Effector memory CD4-positive, alpha-beta T cell (primary cell): Measurements from ENCODE around the gene IP6K2.
"Not testable (repeated sequence)": the region's sequence is repeated elsewhere in the genome, so short reads cannot be mapped to it uniquely, and the experiment has no call there.

ENCODE experiments used
- DNase-seq, 3 donors: peaks; one replicate each; pipeline ENCODE4 v3.0.0-alpha.2; 2020
- H3K27ac ChIP-seq: 2 replicates; pipeline ENCODE4 v1.7.0; 2013; ENCODE audit warnings: mild to moderate bottlenecking, low read length, moderate library complexity; ENCODE audit not compliant: insufficient read depth, poor library complexity, severe bottlenecking
- H3K27me3 ChIP-seq: replicated peaks from 2 replicates; pipeline ENCODE4 v1.7.0; 2013; ENCODE audit warnings: mild to moderate bottlenecking, low read length; ENCODE audit not compliant: insufficient read depth, control insufficient read depth, poor library complexity, severe bottlenecking
- H3K36me3 ChIP-seq: 2 replicates; pipeline ENCODE4 v1.7.0; 2013; ENCODE audit warnings: mild to moderate bottlenecking, low read length, moderate library complexity; ENCODE audit not compliant: control insufficient read depth, insufficient read depth
- H3K4me1 ChIP-seq: 2 replicates; pipeline ENCODE4 v1.7.0; 2013; ENCODE audit warnings: low read length, mild to moderate bottlenecking; ENCODE audit not compliant: control insufficient read depth, insufficient read depth, poor library complexity, severe bottlenecking
- H3K4me3 ChIP-seq: 2 replicates; pipeline ENCODE4 v1.7.0; 2013; ENCODE audit warnings: low read length, low read depth, mild to moderate bottlenecking; ENCODE audit not compliant: insufficient read depth, poor library complexity, severe bottlenecking
- H3K9me3 ChIP-seq: 2 replicates; pipeline ENCODE4 v1.7.0; 2013; ENCODE audit warnings: mild to moderate bottlenecking, low read length, moderate library complexity; ENCODE audit not compliant: control insufficient read depth
- total RNA-seq, 3 donors: gene quantifications; one replicate each; lab custom pipeline; 2026; lab: John Stamatoyannopoulos, UW

The IP6K2 gene, protein sequence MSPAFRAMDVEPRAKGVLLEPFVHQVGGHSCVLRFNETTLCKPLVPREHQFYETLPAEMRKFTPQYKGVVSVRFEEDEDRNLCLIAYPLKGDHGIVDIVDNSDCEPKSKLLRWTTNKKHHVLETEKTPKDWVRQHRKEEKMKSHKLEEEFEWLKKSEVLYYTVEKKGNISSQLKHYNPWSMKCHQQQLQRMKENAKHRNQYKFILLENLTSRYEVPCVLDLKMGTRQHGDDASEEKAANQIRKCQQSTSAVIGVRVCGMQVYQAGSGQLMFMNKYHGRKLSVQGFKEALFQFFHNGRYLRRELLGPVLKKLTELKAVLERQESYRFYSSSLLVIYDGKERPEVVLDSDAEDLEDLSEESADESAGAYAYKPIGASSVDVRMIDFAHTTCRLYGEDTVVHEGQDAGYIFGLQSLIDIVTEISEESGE
- total RNA-seq: 85.8 to 98.6 (median 93.7) reads per million in 3 donors

DNA sequence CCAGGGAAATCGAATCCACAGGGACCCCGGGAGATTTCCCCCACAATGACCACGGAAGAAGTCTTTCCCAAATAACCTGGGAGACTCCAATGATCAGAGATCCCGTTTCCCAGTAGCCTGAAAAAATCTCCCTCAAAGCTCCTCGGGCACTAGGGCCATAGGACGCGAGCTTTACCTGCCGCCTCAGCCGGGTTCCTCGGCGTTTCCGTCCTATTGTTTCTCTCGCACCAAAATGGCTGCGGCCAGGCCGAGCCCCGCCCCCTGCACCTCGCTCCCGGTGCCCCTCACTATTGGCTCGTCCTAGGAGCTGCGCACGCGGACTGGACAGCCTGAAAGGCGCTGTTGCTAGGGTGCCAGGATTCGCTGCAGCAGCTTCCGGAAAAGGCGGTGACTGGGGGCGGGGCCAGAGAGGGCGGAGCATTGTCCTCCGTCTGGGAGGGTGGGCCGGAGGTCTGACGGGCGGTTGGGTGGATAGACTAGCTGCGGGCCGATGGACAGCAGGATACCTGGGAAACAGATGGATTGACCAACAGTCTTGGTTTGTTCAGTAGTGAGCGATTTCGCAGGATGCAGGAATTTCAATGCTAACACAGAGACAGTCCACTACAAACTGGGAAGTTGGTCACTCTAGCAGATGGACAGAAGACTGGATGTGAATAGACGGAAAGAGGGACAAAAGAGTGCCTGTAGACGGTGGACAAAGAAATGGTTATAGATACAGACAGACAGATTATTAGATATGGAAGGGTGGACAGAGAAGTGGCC lies at the start of gene IP6K2:
TSS of gene IP6K2 (minus strand) at position 240 of the 765 bp plus-strand sequence. CDS start 21,930 bp downstream, outside the sequence.
- peaks cover 4% of the 10 kb centered on the region for H3K36me3 ChIP-seq
- H3K27ac ChIP-seq: peak within 1 kb of the TSS; percentile 90
- no peaks in the 10 kb centered on the region for H3K9me3 ChIP-seq
- peak within 1 kb of the TSS; percentile 98 for H3K4me3 ChIP-seq
- peaks cover 17% of the 10 kb centered on the region for H3K4me1 ChIP-seq
- no peaks in the 10 kb centered on the region for H3K27me3 ChIP-seq
- peak; percentile 97 to 98 (median 97) for DNase-seq

GRCh38 chr3:48765376-48765775 lies 48.4 kb upstream of the IP6K2 start:
- no peak for DNase-seq
- Histone ChIP-seq H3K36me3 (peaks cover 30% of the 10 kb centered on the region), H3K4me1 (no peaks in the 10 kb centered on the region), H3K9me3 (no peaks in the 10 kb centered on the region), H3K27me3 (no peaks in the 10 kb centered on the region), H3K4me3 (no peak overlapping the region), H3K27ac (no peak overlapping the region)

GRCh38 chr3:48762816-48763215 lies 45.8 kb upstream of the IP6K2 start:
- H3K27ac ChIP-seq: no peak overlapping the region
- no peaks in the 10 kb centered on the region for H3K27me3 ChIP-seq
- no peak overlapping the region for H3K4me3 ChIP-seq
- H3K9me3 ChIP-seq: no peaks in the 10 kb centered on the region
- no peaks in the 10 kb centered on the region for H3K4me1 ChIP-seq
- peaks cover 27% of the 10 kb centered on the region for H3K36me3 ChIP-seq
- no peak for DNase-seq

- H3K4me3 ChIP-seq, H3K9me3 ChIP-seq, H3K27ac ChIP-seq, H3K27me3 ChIP-seq, H3K4me1 ChIP-seq, DNase-seq: not testable (repeated sequence)
- peaks cover 28% of the 10 kb centered on the region for H3K36me3 ChIP-seq
These were observed 43.0 kb upstream of the IP6K2 start for GRCh38 chr3:48759991-48760540.

DNA sequence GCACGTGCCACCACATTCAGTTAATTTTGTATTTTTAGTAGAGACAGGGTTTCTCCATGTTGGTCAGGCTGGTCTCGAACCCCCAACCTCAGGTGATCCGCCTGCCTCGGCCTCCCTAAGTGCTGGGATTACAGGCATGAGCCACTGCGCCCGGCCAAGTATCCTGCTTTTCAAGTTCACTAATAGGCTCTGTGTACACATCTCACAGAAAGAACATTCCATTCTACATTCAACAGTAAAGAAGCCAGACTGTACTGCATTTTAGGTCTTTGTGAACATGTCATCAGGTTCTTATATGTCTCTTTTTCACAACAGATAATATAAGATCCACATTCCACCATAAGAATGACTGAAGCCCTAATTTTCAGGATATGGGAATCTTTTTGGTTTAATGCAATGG lies 42.5 kb upstream of the IP6K2 start:
- H3K27me3 ChIP-seq, DNase-seq, H3K4me3 ChIP-seq, H3K9me3 ChIP-seq, H3K27ac ChIP-seq, H3K4me1 ChIP-seq: not testable (repeated sequence)
- H3K36me3 ChIP-seq: peaks cover 23% of the 10 kb centered on the region

- no peak for DNase-seq
- Histone ChIP-seq H3K27ac (no peak overlapping the region), H3K9me3 (no peaks in the 10 kb centered on the region), H3K4me3 (no peak overlapping the region), H3K4me1 (no peaks in the 10 kb centered on the region), H3K27me3 (no peaks in the 10 kb centered on the region), H3K36me3 (peaks cover 18% of the 10 kb centered on the region)
These were observed 42.0 kb upstream of the IP6K2 start for GRCh38 chr3:48759071-48759470.

- no peak overlapping the region for H3K4me3 ChIP-seq
- no peak for DNase-seq
- no peaks in the 10 kb centered on the region for H3K27me3 ChIP-seq
- H3K4me1 ChIP-seq: no peaks in the 10 kb centered on the region
- H3K27ac ChIP-seq: no peak overlapping the region
- H3K9me3 ChIP-seq: no peaks in the 10 kb centered on the region
- peaks cover 27% of the 10 kb centered on the region for H3K36me3 ChIP-seq
These were observed 39.6 kb upstream of the IP6K2 start for GRCh38 chr3:48756640-48757039.

DNA sequence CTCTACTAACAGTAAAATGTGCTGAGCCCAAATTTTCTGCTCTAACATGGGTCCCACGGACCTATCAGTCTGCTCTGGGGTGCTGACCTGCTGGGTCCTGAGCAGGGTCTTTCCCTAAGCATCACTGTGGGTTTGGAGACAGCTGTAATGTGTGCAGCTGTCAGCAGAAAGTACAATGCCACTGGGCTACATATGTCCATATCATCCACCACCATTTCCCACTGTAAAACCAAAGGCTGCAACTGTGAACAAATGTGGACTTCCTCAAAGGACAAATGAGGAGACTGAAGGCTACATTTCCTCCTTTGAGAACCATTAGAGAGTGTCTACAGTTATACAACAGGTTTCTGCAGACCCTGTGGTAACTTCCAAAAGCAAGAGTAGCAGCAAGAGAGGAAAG lies 33.8 kb upstream of the IP6K2 start:
- H3K36me3 ChIP-seq: peaks cover 29% of the 10 kb centered on the region
- H3K4me1 ChIP-seq: no peaks in the 10 kb centered on the region
- H3K27me3 ChIP-seq: no peaks in the 10 kb centered on the region
- DNase-seq: no peak
- no peak overlapping the region for H3K27ac ChIP-seq
- no peak overlapping the region for H3K4me3 ChIP-seq
- H3K9me3 ChIP-seq: no peaks in the 10 kb centered on the region

GRCh38 chr3:48748754-48749153 lies 31.7 kb upstream of the IP6K2 start:
- Histone ChIP-seq H3K4me3 (no peak overlapping the region), H3K36me3 (peaks cover 29% of the 10 kb centered on the region), H3K27me3 (no peaks in the 10 kb centered on the region), H3K27ac (no peak overlapping the region), H3K4me1 (no peaks in the 10 kb centered on the region), H3K9me3 (no peaks in the 10 kb centered on the region)
- no peak for DNase-seq

GRCh38 chr3:48747706-48748105 lies 30.7 kb upstream of the IP6K2 start:
- DNase-seq: no peak
- Histone ChIP-seq H3K4me3 (no peak overlapping the region), H3K27ac (no peak overlapping the region), H3K9me3 (no peaks in the 10 kb centered on the region), H3K36me3 (peaks cover 24% of the 10 kb centered on the region), H3K27me3 (no peaks in the 10 kb centered on the region), H3K4me1 (no peaks in the 10 kb centered on the region)
